Smooth muscle cell (in vitro differentiated cells): Measurements from ENCODE around the gene SLC5A10. TPM values are rescaled to one million over a fixed set of nuclear protein-coding genes. Genes with fewer than 3 reads are reported as not detected.

ENCODE experiments used
- DNase-seq: peaks from one replicate; lab custom pipeline; 2025; ENCODE audit not compliant: unreplicated experiment; lab: John Stamatoyannopoulos, UW
- H2AFZ ChIP-seq: fragments of 200-600 bp; sonication (generic); 2 replicates; pipeline ENCODE4 v1.6.0; 2016; ENCODE audit warnings: antibody characterized with exemption, low read depth, mild to moderate bottlenecking
- H3F3A ChIP-seq: fragments of 200-600 bp; sonication (generic); 2 replicates; pipeline ENCODE4 v1.6.0; 2017; ENCODE audit warnings: antibody characterized with exemption, low read depth
- H3K27ac ChIP-seq: fragments of 200-600 bp; sonication (generic); 2 replicates; pipeline ENCODE4 v1.5.1; 2016; ENCODE audit warnings: low read depth, mild to moderate bottlenecking
- H3K27me3 ChIP-seq: fragments of 200-600 bp; sonication (generic); 2 replicates; pipeline ENCODE4 v1.6.1; 2016; ENCODE audit warnings: low read depth, mild to moderate bottlenecking
- H3K36me3 ChIP-seq: fragments of 200-600 bp; sonication (generic); 2 replicates; pipeline ENCODE4 v1.5.1; 2016; ENCODE audit warnings: low read depth
- H3K4me1 ChIP-seq: fragments of 200-600 bp; sonication (generic); 2 replicates; pipeline ENCODE4 v1.5.1; 2016; ENCODE audit warnings: low read depth
- H3K4me2 ChIP-seq: fragments of 200-600 bp; sonication (generic); 2 replicates; pipeline ENCODE4 v1.6.0; 2016; ENCODE audit warnings: mild to moderate bottlenecking
- H3K4me3 ChIP-seq: fragments of 200-600 bp; sonication (generic); 2 replicates; pipeline ENCODE4 v1.5.1; 2016; ENCODE audit warnings: mild to moderate bottlenecking
- H3K79me2 ChIP-seq: fragments of 200-600 bp; sonication (generic); 2 replicates; pipeline ENCODE4 v1.6.0; 2016; ENCODE audit warnings: low read depth, mild to moderate bottlenecking
- H3K9ac ChIP-seq: fragments of 200-600 bp; sonication (generic); 2 replicates; pipeline ENCODE4 v1.6.0; 2016; ENCODE audit warnings: low read depth
- H3K9me3 ChIP-seq: fragments of 200-600 bp; sonication (generic); replicated peaks from 2 replicates; pipeline ENCODE4 v1.5.1; 2016; ENCODE audit warnings: low read depth
- H4K20me1 ChIP-seq: fragments of 200-600 bp; sonication (generic); 2 replicates; pipeline ENCODE4 v1.6.0; 2016; ENCODE audit warnings: low read depth
- WGBS: methylation state at CpG from one replicate; pipeline ENCODE4 v1.1.7; 2016; ENCODE audit warnings: low lambda C conversion rate; 5-methylcytosine and 5-hydroxymethylcytosine counted together
- polyA plus RNA-seq: library from polyadenylated mRNA; unstranded; fragments of >200 nt; fragmentation: Nextera tagmentation; extraction: Ambion mirVana; gene quantifications from 2 replicates; pipeline ENCODE4 v1.2.1, GENCODE V29; 2016
- total RNA-seq: library from RNA; depleted of rRNA; stranded (reverse); fragments of >200 nt; gene quantifications from 2 replicates; pipeline ENCODE4 v1.2.3, GENCODE V29; 2014
- TF ChIP-seq, protein P1 (sequence below): fragments of 200-600 bp; sonication (generic); IDR thresholded peaks from 2 replicates; pipeline ENCODE4 v1.5.1; 2017; ENCODE audit warnings: borderline replicate concordance, mild to moderate bottlenecking, antibody characterized with exemption; ENCODE audit not compliant: insufficient read depth, poor library complexity, severe bottlenecking

The SLC5A10 gene
- total and polyA plus RNA-seq, 2 experiments from 2014 or later = not detected

DNA sequence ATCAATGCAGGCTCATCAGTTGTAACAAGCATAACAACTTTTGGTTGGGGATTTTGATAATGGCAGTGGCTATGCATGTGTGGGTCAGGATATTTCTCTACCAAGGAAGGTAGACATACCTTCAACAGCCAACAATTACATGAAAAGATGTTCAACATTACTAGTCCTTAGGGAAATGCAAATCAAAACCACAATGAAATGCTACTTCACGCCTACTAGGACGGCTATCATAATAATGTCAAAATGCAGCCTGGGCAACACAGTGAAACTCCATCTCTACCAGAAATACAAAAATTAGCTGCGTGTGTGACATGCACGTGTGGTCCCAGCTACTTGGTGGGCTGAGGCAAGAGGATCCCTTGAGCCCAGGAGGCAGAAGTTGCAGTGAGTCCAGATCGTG, 7.3 kb upstream of the SLC5A10 start:
- TF ChIP-seq, protein P1, sequence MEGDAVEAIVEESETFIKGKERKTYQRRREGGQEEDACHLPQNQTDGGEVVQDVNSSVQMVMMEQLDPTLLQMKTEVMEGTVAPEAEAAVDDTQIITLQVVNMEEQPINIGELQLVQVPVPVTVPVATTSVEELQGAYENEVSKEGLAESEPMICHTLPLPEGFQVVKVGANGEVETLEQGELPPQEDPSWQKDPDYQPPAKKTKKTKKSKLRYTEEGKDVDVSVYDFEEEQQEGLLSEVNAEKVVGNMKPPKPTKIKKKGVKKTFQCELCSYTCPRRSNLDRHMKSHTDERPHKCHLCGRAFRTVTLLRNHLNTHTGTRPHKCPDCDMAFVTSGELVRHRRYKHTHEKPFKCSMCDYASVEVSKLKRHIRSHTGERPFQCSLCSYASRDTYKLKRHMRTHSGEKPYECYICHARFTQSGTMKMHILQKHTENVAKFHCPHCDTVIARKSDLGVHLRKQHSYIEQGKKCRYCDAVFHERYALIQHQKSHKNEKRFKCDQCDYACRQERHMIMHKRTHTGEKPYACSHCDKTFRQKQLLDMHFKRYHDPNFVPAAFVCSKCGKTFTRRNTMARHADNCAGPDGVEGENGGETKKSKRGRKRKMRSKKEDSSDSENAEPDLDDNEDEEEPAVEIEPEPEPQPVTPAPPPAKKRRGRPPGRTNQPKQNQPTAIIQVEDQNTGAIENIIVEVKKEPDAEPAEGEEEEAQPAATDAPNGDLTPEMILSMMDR = no peak
- Histone ChIP-seq H3K9me3 (no peaks in the 10 kb centered on the region), H3K9ac (no peak overlapping the region), H2AFZ (no peak overlapping the region), H3F3A (no peaks in the 10 kb centered on the region), H3K36me3 (no peaks in the 10 kb centered on the region), H3K4me3 (no peak overlapping the region), H3K27me3 (peaks cover 11% of the 10 kb centered on the region), H3K4me1 (peaks cover 4% of the 10 kb centered on the region), H3K4me2 (no peak overlapping the region), H3K27ac (no peak overlapping the region), H4K20me1 (no peaks in the 10 kb centered on the region), H3K79me2 (no peaks in the 10 kb centered on the region)
- WGBS = 92% methylated on average over 5 of the region's 5 CpGs
- DNase-seq = no peak

GRCh38 chr17:18946536-18946935, 5.4 kb upstream of the SLC5A10 start:
- Histone ChIP-seq H4K20me1 (no peaks in the 10 kb centered on the region), H3K9me3 (no peaks in the 10 kb centered on the region), H3F3A (no peaks in the 10 kb centered on the region), H3K36me3 (no peaks in the 10 kb centered on the region), H3K27me3 (peaks cover 11% of the 10 kb centered on the region), H3K27ac (no peak overlapping the region), H3K4me3 (no peak overlapping the region), H2AFZ (no peak overlapping the region), H3K4me1 (peaks cover 4% of the 10 kb centered on the region), H3K79me2 (no peaks in the 10 kb centered on the region), H3K4me2 (no peak overlapping the region), H3K9ac (no peak overlapping the region)
- WGBS = 56% methylated on average over 2 of the region's 2 CpGs
- TF ChIP-seq, protein P1 = no peak
- DNase-seq = no peak

DNA sequence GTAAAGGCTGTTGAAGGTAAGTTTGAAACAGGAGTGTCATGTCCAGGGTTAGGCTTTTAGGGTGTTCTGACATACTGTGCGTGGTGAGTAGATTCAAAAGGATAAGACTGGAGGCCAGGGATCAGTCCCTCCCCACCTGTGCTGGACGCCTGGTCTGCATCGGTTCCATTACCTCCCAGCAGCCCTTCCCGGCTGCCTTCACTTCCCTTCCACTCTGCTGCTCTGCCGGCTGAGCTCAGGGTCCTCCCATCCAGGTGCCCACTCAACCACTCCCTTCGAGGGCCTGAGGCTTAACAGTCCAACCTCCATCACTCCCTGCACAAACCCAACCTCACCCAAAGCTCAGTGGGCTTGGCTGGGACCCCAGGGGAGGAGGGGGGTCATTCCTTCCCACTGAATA, 4.1 kb upstream of the SLC5A10 start:
- 92% methylated on average over 6 of the region's 6 CpGs for WGBS
- no peak for DNase-seq
- TF ChIP-seq, protein P1 = no peak

GRCh38 chr17:18948476-18949006, 3.4 kb upstream of the SLC5A10 start:
- no peak for DNase-seq
- Histone ChIP-seq H4K20me1 (no peaks in the 10 kb centered on the region), H3K4me3 (no peak overlapping the region), H3K9ac (no peak overlapping the region), H3K4me1 (peaks cover 4% of the 10 kb centered on the region), H3K79me2 (no peaks in the 10 kb centered on the region), H3K9me3 (no peaks in the 10 kb centered on the region), H2AFZ (no peak overlapping the region), H3K4me2 (no peak overlapping the region), H3F3A (no peaks in the 10 kb centered on the region), H3K36me3 (no peaks in the 10 kb centered on the region), H3K27ac (no peak overlapping the region), H3K27me3 (peaks cover 11% of the 10 kb centered on the region)
- 92% methylated on average over 8 of the region's 8 CpGs for WGBS
- TF ChIP-seq, protein P1 = no peak

More for the DNA sequence above, 4.1 kb upstream of the SLC5A10 start:
- H2AFZ ChIP-seq = no peak overlapping the region
- no peak overlapping the region for H3K27ac ChIP-seq
- no peaks in the 10 kb centered on the region for H3F3A ChIP-seq
- no peak overlapping the region for H3K4me2 ChIP-seq
- no peaks in the 10 kb centered on the region for H3K9me3 ChIP-seq
- H3K4me1 ChIP-seq = peaks cover 4% of the 10 kb centered on the region
- H4K20me1 ChIP-seq = no peaks in the 10 kb centered on the region
- no peak overlapping the region for H3K9ac ChIP-seq
- H3K4me3 ChIP-seq = no peak overlapping the region
- H3K79me2 ChIP-seq = no peaks in the 10 kb centered on the region
- H3K27me3 ChIP-seq = peaks cover 11% of the 10 kb centered on the region
- H3K36me3 ChIP-seq = no peaks in the 10 kb centered on the region
